SK-N-SH (cell line): ENCODE data around the gene SUCLG2. TPM values are rescaled to one million over a fixed set of nuclear protein-coding genes. Genes with fewer than 3 reads are reported as not detected.

Source experiments
- CTCF ChIA-PET: fragments of 300-600, 350-600 bp; formaldehyde crosslinking; extraction: SDS; loops from one replicate; lab custom pipeline; 2021; lab: Yijun Ruan, JAX
- POLR2A ChIA-PET: fragments of 350-600 bp; sonication (Branson Sonifier 250); formaldehyde crosslinking; extraction: SDS; loops from one replicate; lab custom pipeline; 2020; ENCODE audit warnings: antibody characterized with exemption, inconsistent platforms; lab: Yijun Ruan, JAX
- DNase-seq: peaks from one replicate; pipeline ENCODE4 v3.0.0; 2012
- H2AFZ ChIP-seq: fragments of 200-600 bp; sonication (generic); 2 replicates; pipeline ENCODE4 v1.8.1; 2016; ENCODE audit warnings: antibody characterized with exemption, mild to moderate bottlenecking, low read depth
- H3F3A ChIP-seq: fragments of 200-600 bp; sonication (generic); replicated peaks from 2 replicates; pipeline ENCODE3; 2016; ENCODE audit warnings: antibody characterized with exemption, mild to moderate bottlenecking; ENCODE audit not compliant: insufficient read depth
- H3K27ac ChIP-seq, 2 experiments: fragments of 200-500 bp in 1 of 2; fragments of 200-600 bp in 1 of 2; sonication (Bioruptor generic) in 1 of 2; sonication (generic), shearing (Covaris generic) in 1 of 2; 2 replicates each; pipeline versions ENCODE4 v1.5.1 to v1.6.1; 2014 to 2016; ENCODE audit warnings: low read depth in 2 of 2, inconsistent platforms in 1 of 2, low read length in 1 of 2, mild to moderate bottlenecking in 1 of 2, mixed read lengths in 1 of 2
- H3K27me3 ChIP-seq: fragments of 200-600 bp; sonication (generic), shearing (Covaris generic); 2 replicates; pipeline ENCODE4 v1.6.1; 2016; ENCODE audit warnings: mixed run types; ENCODE audit not compliant: insufficient read depth
- H3K36me3 ChIP-seq, 2 experiments: fragments of 200-500 bp in 1 of 2; fragments of 200-600 bp in 1 of 2; sonication (Bioruptor generic) in 1 of 2; sonication (generic) in 1 of 2; replicated peaks in 1 of 2; 2 replicates each; pipeline versions ENCODE3 to v1.5.1; 2014 to 2016; ENCODE audit warnings: low read length in 1 of 2, mild to moderate bottlenecking in 1 of 2; ENCODE audit not compliant: insufficient read depth in 2 of 2, control insufficient read depth in 1 of 2
- H3K4me1 ChIP-seq, 2 experiments: fragments of 200-500 bp in 1 of 2; fragments of 200-600 bp in 1 of 2; sonication (Bioruptor generic) in 1 of 2; sonication (generic), shearing (Covaris generic) in 1 of 2; 2 replicates each; pipeline versions ENCODE4 v1.5.1 to v1.6.1; 2014 to 2016; ENCODE audit warnings: low read depth in 1 of 2, low read length in 1 of 2, mixed run types in 1 of 2; ENCODE audit not compliant: insufficient read depth in 2 of 2, control insufficient read depth in 1 of 2
- H3K4me2 ChIP-seq: fragments of 200-600 bp; sonication (generic), shearing (Covaris generic); 2 replicates; pipeline ENCODE4 v1.6.1; 2017; ENCODE audit warnings: mixed run types
- H3K4me3 ChIP-seq, 2 experiments: fragments of 200-500 bp in 1 of 2; fragments of 200-600 bp in 1 of 2; sonication (Bioruptor generic) in 1 of 2; sonication (generic), shearing (Covaris generic) in 1 of 2; 2 replicates each; pipeline versions ENCODE4 v1.5.1 to v1.8.1; 2014 to 2016; ENCODE audit warnings: low read depth in 2 of 2, inconsistent platforms in 1 of 2, low read length in 1 of 2, mild to moderate bottlenecking in 1 of 2, mixed read lengths in 1 of 2, moderate library complexity in 1 of 2
- H3K79me2 ChIP-seq: fragments of 200-600 bp; sonication (generic); 2 replicates; pipeline ENCODE4 v1.8.1; 2017; ENCODE audit warnings: mild to moderate bottlenecking; ENCODE audit not compliant: insufficient read depth
- H3K9ac ChIP-seq: fragments of 200-600 bp; sonication (generic); 2 replicates; pipeline ENCODE4 v1.6.1; 2017; ENCODE audit warnings: mixed run types
- H3K9me2 ChIP-seq: fragments of 200-600 bp; sonication (generic); 2 replicates; pipeline ENCODE4 v1.6.1; 2017; ENCODE audit warnings: mixed run types
- H3K9me3 ChIP-seq: fragments of 200-600 bp; sonication (generic); 2 replicates; pipeline ENCODE4 v1.6.1; 2017; ENCODE audit warnings: mixed run types, mild to moderate bottlenecking, moderate library complexity
- H4K20me1 ChIP-seq: fragments of 200-600 bp; sonication (generic); 2 replicates; pipeline ENCODE4 v1.6.1; 2017; ENCODE audit warnings: mild to moderate bottlenecking, mixed run types; ENCODE audit not compliant: insufficient read depth
- CTCF ChIP-seq: fragments of 200-600 bp; sonication (generic); IDR thresholded peaks from 2 replicates; pipeline ENCODE4 v1.6.1; 2017; ENCODE audit warnings: antibody characterized with exemption, mild to moderate bottlenecking, moderate library complexity
- ELF1 ChIP-seq: IDR thresholded peaks from 2 replicates; pipeline ENCODE4 v1.4.0; 2012
- EP300 ChIP-seq, 2 experiments: IDR thresholded peaks; 2 replicates each; pipeline versions ENCODE4 v1.4.0 to v1.6.1; 2012; ENCODE audit warnings: borderline replicate concordance in 1 of 2, low read depth in 1 of 2, low read length in 1 of 2
- FOXJ3 ChIP-seq: sonication (generic); formaldehyde crosslinking; IDR thresholded peaks from 2 replicates; pipeline ENCODE4 v1.5.1; 2020; ENCODE audit warnings: mild to moderate bottlenecking, missing genetic modification reagents
- GABPA ChIP-seq: IDR thresholded peaks from 2 replicates; pipeline ENCODE4 v1.4.0; 2012; ENCODE audit warnings: low read depth, mild to moderate bottlenecking
- GATA2 ChIP-seq: sonication (generic); formaldehyde crosslinking; IDR thresholded peaks from 2 replicates; pipeline ENCODE4 v1.5.0; 2020; ENCODE audit warnings: mild to moderate bottlenecking, missing genetic modification reagents
- MEF2A ChIP-seq: IDR thresholded peaks from 2 replicates; pipeline ENCODE4 v1.4.0; 2012; ENCODE audit warnings: low read depth, borderline replicate concordance
- NRF1 ChIP-seq: IDR thresholded peaks from 2 replicates; pipeline ENCODE4 v1.6.1; 2012; ENCODE audit warnings: low read depth, mild to moderate bottlenecking, low read length
- PBX3 ChIP-seq: IDR thresholded peaks from 2 replicates; pipeline ENCODE4; 2012
- SIN3A ChIP-seq: IDR thresholded peaks from 2 replicates; pipeline ENCODE4 v1.6.1; 2012; ENCODE audit warnings: low read depth, mild to moderate bottlenecking, low read length, moderate library complexity, borderline replicate concordance
- TAF1 ChIP-seq: IDR thresholded peaks from 2 replicates; pipeline ENCODE4 v1.6.1; 2012; ENCODE audit warnings: low read depth, mild to moderate bottlenecking, low read length, moderate library complexity, borderline replicate concordance
- TEAD4 ChIP-seq: IDR thresholded peaks from 2 replicates; pipeline ENCODE4 v1.4.0; 2012; ENCODE audit warnings: mild to moderate bottlenecking, borderline replicate concordance; ENCODE audit not compliant: insufficient read depth
- USF1 ChIP-seq: IDR thresholded peaks from 2 replicates; pipeline ENCODE4 v1.4.0; 2012; ENCODE audit warnings: low read depth, borderline replicate concordance
- YY1 ChIP-seq: IDR thresholded peaks from 2 replicates; pipeline ENCODE4 v1.4.0; 2012; ENCODE audit warnings: low read depth, mild to moderate bottlenecking
- WGBS: methylation state at CpG from one replicate; pipeline ENCODE4 v1.1.6; 2017; ENCODE audit warnings: low lambda C conversion rate; 5-methylcytosine and 5-hydroxymethylcytosine counted together
- polyA plus RNA-seq, 3 experiments: library from polyadenylated mRNA; depleted of rRNA; stranded (reverse); fragments of >200 nt; gene quantifications; 2 replicates each; pipeline ENCODE4 v1.2.3, GENCODE V29; 2012
- TF ChIP-seq, protein P1 (sequence below): IDR thresholded peaks from 2 replicates; pipeline ENCODE4 v1.4.0; 2012; ENCODE audit warnings: low read depth, borderline replicate concordance

SUCLG2 gene
- polyA plus RNA-seq, 1 of the 3 experiments (the other 2 are of a cell fraction): 20.2 TPM

DNA sequence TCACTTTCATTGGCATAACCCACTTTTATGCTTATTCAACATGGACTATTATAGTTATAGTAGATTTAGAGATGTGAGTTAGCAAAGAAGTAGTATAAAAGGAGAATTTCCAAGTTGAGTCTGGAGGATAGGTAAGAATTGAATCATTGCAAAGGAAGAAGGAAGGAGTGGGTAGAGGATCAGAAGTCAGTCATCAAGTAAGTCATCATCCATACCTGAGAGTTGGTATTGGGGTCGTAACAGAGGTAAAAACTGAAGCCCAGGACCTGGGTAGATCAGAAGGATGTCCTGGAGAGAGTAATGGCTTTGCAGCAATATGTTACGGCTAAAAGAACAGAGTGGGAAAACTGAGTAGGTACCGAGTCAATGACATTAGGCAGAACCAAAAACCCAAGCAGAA is 265.7 kb downstream of the SUCLG2 start (continued):
- TF ChIP-seq PBX3: no peak
- no peak for TF ChIP-seq YY1
- no peak for TF ChIP-seq FOXJ3 (CRISPR knock-in tag)
- TF ChIP-seq EP300 (IDR thresholded peaks at IDR 0.05; ENCODE audit: borderline replicate concordance in 1 of 2, low read depth in 1 of 2, low read length in 1 of 2): no peak
- TF ChIP-seq ELF1: no peak

DNA sequence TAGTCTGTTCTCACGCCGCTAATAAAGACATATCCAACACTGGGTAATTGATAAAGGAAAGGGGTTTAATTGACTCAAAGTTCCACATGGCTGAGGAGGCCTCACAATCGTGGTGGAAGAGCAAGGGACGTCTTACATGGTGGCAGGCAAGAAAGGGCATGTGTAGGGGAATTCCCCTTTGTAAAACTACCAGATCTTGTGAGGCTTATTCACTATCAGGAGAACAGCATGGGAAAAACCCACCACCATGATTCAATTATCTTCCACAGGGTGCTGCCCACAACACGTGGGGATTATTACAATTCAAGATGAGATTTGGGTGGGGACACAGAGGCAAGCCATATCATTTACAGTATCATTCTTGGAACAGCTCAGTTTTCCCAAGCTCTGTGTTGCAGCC is 268.0 kb downstream of the SUCLG2 start:
- Histone ChIP-seq H3K4me3 (no peak overlapping the region), H3K4me1 (no peaks in the 10 kb centered on the region), H3K9ac (no peak overlapping the region), H3K79me2 (no peaks in the 10 kb centered on the region), H3K9me2 (no peaks in the 10 kb centered on the region), H3K27me3 (no peaks in the 10 kb centered on the region), H4K20me1 (no peaks in the 10 kb centered on the region), H3K4me2 (no peak overlapping the region), H3K36me3 (peaks cover 0 to 5% of the 10 kb centered on the region in 2 experiments), H3K9me3 (no peaks in the 10 kb centered on the region), H2AFZ (no peak overlapping the region), H3F3A (no peaks in the 10 kb centered on the region), H3K27ac (no peak overlapping the region)
- 61% methylated on average over 4 of the region's 5 CpGs for WGBS
- POLR2A ChIA-PET: no interaction called here
- TF ChIP-seq, protein P1, sequence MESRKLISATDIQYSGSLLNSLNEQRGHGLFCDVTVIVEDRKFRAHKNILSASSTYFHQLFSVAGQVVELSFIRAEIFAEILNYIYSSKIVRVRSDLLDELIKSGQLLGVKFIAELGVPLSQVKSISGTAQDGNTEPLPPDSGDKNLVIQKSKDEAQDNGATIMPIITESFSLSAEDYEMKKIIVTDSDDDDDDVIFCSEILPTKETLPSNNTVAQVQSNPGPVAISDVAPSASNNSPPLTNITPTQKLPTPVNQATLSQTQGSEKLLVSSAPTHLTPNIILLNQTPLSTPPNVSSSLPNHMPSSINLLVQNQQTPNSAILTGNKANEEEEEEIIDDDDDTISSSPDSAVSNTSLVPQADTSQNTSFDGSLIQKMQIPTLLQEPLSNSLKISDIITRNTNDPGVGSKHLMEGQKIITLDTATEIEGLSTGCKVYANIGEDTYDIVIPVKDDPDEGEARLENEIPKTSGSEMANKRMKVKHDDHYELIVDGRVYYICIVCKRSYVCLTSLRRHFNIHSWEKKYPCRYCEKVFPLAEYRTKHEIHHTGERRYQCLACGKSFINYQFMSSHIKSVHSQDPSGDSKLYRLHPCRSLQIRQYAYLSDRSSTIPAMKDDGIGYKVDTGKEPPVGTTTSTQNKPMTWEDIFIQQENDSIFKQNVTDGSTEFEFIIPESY: no peak
- TF ChIP-seq TAF1 (no peak), TEAD4 (no peak), GATA2 (CRISPR knock-in tag) (no peak), CTCF (no peak), GABPA (no peak), EP300 (IDR thresholded peaks at IDR 0.05; ENCODE audit: borderline replicate concordance in 1 of 2, low read depth in 1 of 2, low read length in 1 of 2) (no peak), PBX3 (no peak), FOXJ3 (CRISPR knock-in tag) (no peak), MEF2A (no peak), NRF1 (no peak), USF1 (no peak), SIN3A (no peak)
- DNase-seq: no peak
- CTCF ChIA-PET: interaction anchor here (12.0 kb wide), 1 partner anchor 404 kb away, joined by 159 read pairs; no protein-coding TSS in a partner anchor
